ENCODE data around the gene NAT9.

GRCh38 chr17:74808714-74809430 is 32.7 kb upstream of the NAT9 start:
- TF ChIP-seq CTCF (IDR thresholded peaks at IDR 0.05) (no peak), POLR2A (IDR thresholded peaks at IDR 0.05) (no peak)
